C4-2B (cell line): Measurements from ENCODE around the gene ARAP2.

Source experiments
- ZFX ChIP-seq: fragments of 450-650 bp; IDR thresholded peaks from 2 replicates; pipeline ENCODE4 v1.6.1; 2017
- TF ChIP-seq, protein P1 (sequence below): fragments of 450-650 bp; conservative IDR thresholded peaks from 2 replicates; pipeline ENCODE4 v1.5.1; 2017; ENCODE audit warnings: mild to moderate bottlenecking

DNA sequence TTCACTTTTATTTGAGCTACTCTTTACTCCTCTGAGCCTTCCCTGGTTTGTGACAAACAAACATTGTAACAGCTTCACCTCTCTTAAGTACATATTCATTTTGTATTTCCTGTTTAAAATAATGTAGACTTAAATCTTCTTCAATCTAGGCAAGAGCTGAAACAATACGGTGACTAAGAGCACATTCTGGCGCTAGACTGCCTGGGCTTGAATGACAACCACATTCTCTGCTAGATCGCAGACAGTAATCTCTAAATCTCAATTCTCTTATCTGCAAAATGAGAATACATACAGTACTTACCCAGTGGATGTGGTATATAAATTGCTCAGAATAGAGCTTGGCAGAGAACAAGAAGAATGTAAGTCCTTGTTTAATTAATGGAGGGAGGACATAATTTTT, 144.8 kb downstream of the ARAP2 start:
- TF ChIP-seq, protein P1, sequence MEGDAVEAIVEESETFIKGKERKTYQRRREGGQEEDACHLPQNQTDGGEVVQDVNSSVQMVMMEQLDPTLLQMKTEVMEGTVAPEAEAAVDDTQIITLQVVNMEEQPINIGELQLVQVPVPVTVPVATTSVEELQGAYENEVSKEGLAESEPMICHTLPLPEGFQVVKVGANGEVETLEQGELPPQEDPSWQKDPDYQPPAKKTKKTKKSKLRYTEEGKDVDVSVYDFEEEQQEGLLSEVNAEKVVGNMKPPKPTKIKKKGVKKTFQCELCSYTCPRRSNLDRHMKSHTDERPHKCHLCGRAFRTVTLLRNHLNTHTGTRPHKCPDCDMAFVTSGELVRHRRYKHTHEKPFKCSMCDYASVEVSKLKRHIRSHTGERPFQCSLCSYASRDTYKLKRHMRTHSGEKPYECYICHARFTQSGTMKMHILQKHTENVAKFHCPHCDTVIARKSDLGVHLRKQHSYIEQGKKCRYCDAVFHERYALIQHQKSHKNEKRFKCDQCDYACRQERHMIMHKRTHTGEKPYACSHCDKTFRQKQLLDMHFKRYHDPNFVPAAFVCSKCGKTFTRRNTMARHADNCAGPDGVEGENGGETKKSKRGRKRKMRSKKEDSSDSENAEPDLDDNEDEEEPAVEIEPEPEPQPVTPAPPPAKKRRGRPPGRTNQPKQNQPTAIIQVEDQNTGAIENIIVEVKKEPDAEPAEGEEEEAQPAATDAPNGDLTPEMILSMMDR: no peak
- no peak for TF ChIP-seq ZFX
